GM20431 (cell line): Measurements from ENCODE around the gene PRSS36.
"Not testable (repeated sequence)": the region's sequence is repeated elsewhere in the genome, so short reads cannot be mapped to it uniquely, and the experiment has no call there.

Experiments used
- in situ Hi-C: fragments of 300-500 bp; cut with MseI, MboI; formaldehyde crosslinking; loops from one replicate; pipeline ENCODE4 v1.15.0; 2020; ENCODE audit warnings: low sequenced_read_pairs; ENCODE audit not compliant: unreplicated experiment

PRSS36 gene

DNA sequence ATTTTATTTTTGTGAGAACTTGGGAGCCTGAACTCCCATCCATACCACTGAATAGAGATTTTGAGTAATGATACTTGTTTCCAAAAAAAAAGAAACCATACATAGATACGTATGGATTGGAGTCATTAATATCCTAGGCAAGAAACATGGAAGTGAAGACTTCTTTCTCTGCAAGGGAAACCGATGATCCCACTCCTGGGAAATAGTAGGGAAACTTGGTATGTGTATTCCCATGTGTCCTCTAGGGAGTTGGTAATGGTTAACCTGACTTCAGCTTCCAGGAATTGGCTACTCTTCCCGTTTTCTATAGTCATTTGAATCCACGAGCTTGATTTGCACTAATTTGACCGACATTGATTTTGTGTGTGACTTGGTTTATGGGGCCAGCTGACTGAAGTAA lies 35.5 kb upstream of the PRSS36 start:
- in situ Hi-C loops, result no loop called here

DNA sequence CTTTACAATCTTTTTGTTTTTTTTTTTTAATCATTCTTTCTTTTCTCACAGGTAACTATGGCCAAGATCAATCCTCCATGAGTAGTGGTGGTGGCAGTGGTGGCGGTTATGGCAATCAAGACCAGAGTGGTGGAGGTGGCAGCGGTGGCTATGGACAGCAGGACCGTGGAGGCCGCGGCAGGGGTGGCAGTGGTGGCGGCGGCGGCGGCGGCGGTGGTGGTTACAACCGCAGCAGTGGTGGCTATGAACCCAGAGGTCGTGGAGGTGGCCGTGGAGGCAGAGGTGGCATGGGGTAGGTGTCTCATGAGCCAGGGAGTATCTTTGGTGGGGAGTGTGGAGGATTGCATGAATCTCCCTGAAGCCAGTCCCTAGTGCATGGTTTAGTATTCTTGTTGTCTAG lies 35.0 kb upstream of the PRSS36 start:
- in situ Hi-C loops, result no loop called here

DNA sequence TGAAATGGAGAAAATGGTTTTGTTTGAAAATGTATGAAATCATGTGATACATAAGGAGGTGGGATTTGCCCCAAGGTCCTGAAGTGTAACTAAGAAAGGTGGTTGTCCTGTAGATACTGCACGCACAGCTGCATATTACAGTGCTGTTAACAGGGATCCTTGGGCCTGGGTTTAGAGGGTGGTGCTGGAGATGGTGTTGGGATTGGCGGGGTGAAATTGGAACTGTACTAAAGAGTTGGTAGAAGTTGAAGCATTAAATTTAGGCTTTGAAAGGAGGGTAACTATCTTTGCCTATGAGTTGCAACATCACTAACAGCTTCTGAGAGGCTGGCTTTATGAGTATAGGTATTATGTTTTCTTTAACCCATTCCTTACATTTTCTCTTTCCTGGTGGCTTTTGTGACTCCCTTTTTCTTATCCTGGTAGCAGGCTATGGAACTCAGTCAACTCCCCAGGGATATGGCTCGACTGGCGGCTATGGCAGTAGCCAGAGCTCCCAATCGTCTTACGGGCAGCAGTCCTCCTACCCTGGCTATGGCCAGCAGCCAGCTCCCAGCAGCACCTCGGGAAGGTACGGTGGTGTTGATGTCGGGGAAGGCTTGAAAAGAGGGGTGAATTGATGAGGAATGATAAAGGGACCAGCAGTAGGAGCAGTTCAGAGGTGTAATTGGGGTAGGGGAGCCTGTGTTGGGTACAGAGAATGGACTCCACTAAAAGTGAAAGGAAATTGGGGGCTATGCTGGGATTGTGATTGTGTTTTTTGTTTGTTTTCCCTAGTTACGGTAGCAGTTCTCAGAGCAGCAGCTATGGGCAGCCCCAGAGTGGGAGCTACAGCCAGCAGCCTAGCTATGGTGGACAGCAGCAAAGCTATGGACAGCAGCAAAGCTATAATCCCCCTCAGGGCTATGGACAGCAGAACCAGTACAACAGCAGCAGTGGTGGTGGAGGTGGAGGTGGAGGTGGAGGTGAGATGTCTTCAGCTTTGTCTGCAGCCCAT lies 33.9 kb upstream of the PRSS36 start:
- in situ Hi-C loops, result no loop called here

DNA sequence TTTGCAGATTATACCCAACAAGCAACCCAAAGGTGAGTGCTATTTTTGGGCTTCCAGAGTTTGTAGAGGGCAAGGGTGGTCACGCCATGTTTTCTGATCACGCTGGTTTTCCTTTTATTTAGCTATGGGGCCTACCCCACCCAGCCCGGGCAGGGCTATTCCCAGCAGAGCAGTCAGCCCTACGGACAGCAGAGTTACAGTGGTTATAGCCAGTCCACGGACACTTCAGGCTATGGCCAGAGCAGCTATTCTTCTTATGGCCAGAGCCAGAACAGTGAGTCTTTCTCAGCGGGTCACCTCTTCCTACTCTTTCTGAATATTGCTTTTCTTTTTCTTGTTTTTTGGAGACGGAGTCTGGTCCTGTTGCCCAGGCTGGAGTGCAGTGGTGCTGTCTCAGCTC lies 32.5 kb upstream of the PRSS36 start:
- in situ Hi-C loops, result no loop called here

DNA sequence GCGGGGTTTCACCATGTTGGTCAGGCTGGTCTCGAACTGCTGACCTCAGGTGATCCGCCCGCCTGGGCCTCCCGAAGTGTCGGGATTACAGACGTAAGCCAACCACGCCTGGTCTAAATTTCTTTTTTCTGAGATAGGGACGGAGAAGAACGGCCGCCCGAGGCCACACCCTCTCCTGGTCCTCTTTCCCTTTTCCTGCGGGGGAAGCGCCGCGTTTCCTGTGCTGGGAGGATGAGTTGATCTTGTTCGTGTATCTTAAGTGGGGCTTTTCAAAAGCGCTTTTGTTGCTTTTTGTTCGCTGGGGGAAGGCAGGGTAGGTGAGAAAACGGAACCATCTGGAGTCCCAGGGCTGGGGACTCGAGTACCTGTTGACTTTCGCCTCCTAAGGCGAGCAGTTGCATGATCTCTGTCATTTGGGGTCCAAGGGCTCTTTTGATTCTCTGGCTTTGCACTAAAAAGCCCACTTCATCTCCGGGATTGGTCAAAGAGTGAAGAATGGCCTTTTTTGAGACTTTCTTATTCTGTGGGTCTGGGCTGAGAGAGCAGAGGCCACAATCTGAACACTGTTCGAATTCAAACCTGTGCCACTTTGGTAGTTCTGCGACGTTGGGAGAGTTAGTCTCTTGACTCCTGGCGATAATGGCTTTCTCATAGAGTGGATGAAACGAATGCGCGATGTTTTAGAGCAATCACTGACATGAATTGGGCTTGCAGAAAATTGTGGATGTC lies 31.4 kb upstream of the PRSS36 start:
- in situ Hi-C loops, result no loop called here

DNA sequence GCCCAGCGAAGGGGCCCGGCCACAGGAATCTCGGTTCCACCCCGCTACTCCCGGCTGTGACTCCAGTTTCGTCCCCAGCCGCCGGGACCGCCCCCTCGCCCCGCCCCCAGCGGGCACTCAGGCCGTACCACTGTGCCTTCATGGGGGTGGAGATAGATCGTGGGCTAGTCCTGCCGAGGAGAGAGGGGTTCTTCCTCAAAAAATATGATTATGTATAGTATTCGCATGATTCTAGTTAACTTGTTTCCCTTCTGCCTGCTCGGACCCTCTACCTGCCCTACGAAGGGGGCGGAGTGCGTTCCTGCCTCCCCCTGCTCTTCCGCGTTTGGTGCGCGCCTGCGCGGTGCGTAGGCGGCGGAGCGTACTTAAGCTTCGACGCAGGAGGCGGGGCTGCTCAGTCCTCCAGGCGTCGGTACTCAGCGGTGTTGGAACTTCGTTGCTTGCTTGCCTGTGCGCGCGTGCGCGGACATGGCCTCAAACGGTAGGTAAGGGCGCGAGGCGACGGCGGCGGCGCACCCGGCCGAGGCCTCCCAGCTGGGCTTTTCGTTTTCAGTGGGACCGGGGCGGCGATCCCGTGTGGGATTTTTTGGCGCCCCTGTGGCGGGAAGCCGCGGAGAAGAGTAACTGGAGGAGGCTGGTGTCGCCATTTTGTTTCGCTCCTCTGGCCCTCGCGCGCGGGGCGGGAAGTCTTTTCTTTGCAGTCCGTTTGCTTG lies 30.0 kb upstream of the PRSS36 start, which contains the start of gene FUS:
Gene FUS (plus strand): TSS at position 393 of the 713 bp plus-strand sequence. CDS start 76 bp downstream, at position 469.
- in situ Hi-C loops, result no loop called here

DNA sequence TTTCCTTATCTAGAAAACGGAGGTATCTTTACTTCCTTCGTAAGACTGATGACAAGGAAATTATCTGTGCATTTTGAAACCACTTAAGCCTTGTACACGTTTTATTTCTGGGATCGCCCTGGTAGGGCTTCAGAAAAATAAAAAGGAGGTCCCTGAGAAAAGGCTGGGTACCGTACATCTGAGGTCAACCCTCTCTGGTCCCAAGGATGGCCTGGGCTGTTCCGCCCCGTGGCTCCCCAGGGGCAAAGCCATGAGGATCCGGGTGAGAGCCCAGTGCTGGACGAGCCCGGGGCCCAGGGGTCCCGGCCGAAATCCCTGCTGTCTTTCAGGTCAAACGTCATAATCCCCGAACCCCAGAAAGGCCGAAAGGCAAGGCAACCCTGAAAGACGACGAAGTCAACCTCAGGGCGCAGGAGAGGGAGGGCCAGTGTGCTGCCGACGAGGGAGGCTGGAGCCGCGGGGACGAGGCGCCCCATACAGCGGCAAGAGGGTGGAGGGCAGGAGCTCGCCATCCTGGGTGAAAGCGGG lies 29.4 kb upstream of the PRSS36 start:
- in situ Hi-C loops, result no loop called here

DNA sequence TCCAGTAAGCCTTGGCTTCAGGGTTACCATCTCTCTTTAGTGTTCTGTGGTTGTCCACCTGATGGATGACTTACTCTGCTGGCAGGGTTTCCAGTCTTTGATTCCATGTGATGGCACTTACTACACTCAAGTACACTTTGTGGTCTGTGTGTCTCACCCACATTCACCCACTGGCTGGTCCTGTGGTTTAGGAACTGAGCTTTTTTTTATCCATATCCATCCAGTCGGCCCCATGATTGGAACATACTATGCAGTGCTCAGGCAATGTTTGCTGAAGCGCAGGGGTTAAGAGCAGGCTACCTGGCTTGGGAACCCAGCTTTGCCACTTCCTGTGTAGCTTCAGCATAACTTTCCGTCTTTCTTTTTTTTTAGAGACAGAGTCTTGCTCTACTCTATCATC lies 27.3 kb upstream of the PRSS36 start:
- in situ Hi-C loops, result no loop called here

DNA sequence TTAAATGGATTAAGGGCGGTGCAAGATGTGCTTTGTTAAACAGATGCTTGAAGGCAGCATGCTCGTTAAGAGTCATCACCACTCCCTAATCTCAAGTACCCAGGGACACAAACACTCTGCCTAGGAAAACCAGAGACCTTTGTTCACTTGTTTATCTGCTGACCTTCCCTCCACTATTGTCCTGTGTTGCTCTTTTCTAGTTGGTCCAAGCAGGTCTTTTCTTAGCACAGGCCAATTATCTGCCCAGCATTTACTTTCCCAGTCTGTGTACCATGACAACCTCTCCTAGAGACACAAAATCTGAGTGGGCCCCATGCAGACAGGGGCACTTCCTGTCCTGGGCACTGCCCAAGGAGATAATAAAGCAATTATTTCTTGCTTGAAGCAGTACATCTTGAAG lies 20.2 kb upstream of the PRSS36 start:
- in situ Hi-C loops, result not testable (repeated sequence)

DNA sequence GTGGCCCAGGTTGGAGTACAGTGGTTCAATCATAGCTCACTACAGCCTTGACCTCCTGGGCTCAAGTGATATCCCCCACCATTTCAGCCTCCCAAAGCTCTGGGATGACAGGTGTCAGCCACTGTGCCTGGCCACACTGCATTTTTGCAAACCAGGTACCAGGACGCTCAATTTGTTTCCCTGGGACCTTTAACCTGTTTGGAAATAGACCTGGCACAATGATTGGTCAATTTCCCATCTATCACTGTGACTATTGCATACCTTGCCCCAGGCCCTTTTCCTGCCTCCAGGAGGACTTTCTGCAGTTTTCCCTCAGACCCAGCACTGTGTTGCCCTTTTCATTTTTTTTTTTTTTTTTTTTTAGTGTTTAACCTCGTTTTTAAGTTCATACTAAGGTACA lies 19.0 kb upstream of the PRSS36 start:
- in situ Hi-C loops, result no loop called here

DNA sequence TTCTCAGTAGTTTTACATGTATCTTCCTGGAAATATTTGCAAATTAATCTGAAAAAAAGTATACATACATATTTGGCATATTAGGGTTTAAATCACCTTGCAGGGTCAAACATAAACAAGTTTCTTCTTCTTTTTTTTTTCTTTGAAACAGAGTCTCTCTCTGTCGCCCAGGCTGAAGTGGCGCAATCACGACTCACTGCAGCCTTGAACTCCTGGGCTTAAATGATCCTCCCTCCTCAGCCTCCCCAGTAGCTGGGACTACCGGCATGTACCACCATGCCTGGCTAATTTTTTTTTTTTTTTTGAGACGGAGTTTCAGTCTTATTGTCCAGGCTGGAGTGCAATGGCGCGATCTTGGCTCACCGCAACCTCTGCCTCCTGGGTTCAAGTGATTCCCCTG lies 17.4 kb upstream of the PRSS36 start:
- in situ Hi-C loops, result no loop called here

DNA sequence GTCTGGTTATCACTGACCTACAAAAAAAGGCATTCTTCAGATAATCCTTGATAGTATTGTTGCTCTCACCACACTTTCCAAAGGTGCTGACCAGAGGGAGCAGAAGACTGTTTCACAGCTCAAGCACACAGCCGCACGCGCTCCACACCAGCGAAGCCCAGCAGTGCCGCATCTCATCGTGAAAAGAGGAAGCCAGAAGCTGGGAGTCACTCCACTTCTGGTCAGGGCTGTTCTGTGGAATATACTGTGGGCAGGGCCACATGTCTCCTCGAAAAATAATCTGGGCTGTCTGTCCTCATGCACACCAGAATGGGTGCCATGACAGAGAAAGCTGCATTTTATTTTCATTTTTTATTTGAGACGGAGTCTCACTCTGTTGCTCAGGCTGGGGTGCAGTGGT lies 7.3 kb upstream of the PRSS36 start:
- in situ Hi-C loops, result no loop called here

DNA sequence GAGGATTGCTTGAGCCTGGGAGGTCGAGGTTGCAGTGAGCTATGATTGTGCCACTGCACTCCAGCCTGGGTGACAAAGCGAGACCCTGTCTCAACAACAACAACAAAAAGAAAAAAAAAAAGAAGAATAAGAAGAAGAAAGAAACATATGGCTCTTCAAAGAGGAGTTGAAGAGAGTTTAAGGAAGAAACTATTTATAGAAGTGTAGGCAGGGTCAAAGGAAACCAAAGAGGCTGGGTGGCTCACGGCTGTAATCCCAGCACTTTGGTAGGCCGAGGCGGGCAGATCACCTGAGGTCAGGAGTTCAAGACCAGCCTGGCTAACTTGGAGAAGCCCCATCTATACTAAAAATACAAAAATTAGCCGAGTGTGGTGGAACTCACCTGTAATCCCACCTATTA lies 1.1 kb upstream of the PRSS36 start:
- in situ Hi-C loops, result not testable (repeated sequence)

DNA sequence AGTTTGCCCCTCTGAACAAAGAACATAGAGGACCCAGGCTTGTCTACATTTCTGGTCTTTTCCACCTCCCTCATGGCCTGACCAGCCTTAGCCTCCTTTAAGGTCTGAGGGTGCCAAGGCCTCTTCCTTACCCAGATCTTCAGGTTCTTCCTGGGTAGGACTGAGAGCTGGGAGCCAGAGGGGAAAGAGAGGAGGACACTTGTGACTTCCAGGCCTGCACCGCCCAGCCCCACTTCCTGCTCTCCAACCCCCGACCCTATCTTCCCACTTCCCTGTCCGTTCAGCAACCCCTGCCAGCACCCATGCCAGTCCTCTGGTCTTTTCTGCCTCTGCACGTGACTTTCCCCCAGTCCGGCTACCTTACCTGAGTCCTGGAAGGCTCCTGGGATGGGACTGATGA lies 534 bp downstream of the PRSS36 start:
- in situ Hi-C loops, result no loop called here

DNA sequence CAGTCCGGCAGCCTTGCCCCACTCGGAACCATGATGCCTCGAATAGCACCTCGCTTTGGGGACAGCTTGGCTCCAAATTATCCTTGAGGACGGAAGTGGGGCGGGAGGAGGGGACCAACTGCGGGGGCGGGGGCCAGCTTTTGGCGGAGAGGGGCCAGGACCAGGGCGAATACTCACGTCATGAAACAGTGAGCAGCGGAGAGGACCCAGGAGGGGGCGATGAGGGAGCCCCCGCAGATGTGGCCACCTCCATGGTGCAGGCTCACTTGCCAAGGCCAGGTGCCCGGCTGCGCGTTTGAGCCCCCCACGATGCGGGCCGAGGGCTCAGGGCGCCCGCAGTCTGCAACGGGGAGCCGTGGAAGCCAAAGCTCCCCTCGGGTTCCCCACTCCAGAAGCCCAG lies 970 bp downstream of the PRSS36 start:
- in situ Hi-C loops, result no loop called here

DNA sequence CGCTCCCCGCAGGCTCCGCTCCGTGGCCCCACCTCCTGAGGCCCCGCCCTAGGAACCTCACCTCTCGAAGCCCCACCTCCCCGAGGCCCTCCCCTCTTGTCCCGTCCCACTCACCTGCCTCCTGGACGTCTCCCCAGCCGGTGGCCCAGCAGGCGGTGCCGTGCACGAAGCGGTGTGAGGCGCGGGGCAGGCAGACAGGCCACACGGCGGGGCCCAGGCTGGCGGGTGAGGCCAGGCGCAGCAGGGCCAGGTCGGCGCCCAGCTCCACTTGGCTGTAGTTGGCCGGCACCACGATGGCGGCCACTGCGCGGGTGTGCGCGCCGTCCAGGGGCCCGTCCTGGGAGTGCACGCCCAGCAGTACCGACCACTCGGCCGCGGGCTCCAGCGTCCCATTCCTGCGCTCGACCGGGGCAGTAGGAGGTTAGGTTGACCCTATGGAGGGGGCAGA lies 1.6 kb downstream of the PRSS36 start:
- in situ Hi-C loops, result no loop called here

DNA sequence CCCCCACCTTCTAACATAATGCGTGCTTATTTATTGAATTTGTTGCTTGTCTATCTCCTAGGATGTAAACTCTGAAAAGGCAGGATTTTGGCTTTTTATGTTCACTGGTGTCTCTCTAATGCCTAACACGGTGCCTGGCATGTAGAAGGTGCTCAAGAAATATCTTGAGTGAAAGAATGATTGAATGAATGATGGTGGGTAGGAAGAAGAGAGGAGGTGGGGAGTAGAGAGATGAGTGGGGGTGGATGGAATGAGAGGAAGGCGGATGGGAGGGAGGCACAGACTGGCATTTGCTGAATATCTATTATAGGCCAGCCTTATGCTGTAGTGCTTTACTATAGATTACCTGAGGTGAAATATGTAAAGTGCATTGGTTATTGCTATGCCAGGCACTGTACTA lies 2.3 kb downstream of the PRSS36 start:
- in situ Hi-C loops, result no loop called here

DNA sequence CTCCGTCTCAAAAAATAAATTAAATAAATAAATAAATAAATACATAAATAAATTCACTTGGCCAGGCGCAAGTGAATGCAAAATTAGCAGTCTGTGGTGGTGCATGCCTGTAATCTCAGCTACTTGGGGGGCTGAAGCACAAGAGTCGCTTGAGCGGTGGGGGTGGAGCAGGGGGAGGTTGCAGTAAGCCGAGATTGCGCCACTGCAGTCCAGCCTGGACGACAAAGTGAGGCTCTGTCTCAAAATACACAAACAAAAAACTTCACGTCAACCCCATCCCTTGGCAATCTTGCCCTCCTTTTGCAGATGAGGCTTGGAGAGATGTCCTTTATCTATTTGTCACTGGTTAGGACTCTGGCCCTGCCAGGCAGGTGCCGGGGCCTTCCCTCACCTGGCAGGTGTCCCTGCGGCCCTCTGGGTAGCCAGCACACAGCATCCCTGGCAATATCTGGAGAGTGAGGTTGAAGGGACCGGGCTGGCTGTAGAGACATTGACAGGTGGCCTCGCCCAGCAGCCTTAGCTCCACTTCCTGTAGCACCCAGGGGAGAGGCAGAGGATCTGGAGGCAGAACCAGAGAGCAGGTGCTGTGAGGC lies 4.4 kb downstream of the PRSS36 start:
- in situ Hi-C loops, result no loop called here

DNA sequence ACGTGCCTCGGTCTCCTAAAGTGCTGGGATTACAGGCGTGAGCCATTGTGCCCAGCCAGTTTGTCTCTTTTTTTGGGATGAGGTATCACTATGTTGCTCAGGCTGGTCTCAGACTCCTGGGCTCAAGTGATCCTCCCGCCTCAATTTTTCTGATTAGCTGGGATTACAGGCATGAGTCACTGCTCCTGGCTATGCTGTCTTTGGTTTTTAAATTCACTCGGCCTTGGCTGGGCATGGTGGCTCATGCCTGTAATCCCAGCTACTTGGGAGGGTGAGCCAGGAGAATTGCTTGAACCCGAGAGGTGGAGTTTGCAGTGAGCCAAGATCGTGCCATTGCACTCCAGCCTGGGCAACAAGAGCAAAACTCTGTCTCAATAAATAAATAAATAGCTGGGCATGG lies 5.4 kb downstream of the PRSS36 start:
- in situ Hi-C loops, result not testable (repeated sequence)

DNA sequence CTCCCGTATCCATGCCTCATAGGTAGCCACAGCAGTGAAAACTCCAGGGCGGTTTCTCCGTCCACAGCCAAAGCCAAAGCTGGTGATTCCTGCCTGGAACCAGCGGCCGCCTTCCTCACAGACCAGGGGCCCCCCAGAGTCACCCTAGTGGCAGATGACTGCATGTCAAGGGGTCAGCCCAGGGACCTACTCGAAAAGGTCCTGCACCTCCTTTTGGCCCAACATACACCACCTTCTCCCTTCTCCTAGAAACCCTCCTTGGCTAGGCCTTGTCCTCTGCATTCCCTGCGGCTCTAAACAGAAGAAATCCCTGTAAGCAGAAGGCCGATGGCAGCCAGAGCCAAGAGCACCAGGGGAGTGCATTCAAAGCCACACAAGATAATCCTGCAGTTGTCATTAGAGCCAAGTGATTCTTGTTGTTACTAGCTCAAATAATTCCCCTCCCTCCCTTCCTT lies 6.1 kb downstream of the PRSS36 start:
- in situ Hi-C loops, result no loop called here
